Stimulated activated CD8-positive, alpha-beta memory T cell treated with anti-CD3 and anti-CD28 coated beads, Interleukin-4, amount 100 ng/mL, for 48 hours (primary cell): Measurements from ENCODE around the gene BRAT1.

Source experiments
- DNase-seq: peaks from one replicate; pipeline ENCODE4 v3.0.0-alpha.2; 2020

The BRAT1 gene

DNA sequence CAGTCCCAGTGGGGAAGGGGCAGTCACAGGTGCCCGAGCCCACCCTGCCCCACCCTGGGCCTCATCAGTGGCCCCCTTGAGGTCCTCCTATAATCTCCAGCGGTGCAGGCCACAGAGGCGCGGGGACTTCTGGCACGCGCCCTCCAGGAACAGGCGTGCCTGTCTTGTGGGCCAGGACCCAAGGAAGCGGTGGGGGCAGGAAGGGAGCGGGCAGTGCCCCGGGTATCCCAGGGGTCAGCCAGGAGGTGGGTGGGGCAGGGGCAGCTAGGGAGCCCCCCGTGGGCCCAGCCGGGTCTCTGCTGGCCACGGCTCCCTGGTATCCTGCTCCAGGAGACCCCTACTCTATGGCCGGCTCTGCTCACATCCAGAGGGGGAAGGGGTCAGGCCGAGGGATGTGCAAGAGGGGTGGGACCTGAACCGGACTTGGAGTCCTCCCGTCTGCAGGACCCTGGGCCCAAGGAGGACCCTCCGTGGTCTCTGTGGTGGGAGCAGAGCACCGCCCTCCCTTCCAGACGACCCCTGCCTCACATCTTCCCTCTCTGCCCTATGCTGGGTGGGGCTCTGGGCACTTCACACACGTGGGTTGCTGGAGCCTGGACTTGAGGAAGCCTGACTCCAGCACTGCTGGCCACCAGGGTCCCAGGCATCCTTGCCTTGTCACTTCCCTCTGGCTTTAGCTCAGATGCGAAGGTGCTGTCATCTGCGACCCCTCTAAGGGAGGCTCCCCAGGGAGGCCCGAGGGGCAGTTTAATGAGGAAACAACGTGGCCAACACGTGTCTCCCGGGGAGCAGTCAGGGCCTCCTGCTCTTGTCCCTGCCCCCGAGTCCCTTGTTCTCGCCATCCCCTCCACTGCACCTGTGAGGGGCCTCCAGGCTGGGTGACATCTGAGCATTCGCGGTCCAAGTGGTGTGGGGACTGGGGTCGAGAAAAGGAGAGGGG, 60.9 kb downstream of the BRAT1 start:
- no peak for DNase-seq

DNA sequence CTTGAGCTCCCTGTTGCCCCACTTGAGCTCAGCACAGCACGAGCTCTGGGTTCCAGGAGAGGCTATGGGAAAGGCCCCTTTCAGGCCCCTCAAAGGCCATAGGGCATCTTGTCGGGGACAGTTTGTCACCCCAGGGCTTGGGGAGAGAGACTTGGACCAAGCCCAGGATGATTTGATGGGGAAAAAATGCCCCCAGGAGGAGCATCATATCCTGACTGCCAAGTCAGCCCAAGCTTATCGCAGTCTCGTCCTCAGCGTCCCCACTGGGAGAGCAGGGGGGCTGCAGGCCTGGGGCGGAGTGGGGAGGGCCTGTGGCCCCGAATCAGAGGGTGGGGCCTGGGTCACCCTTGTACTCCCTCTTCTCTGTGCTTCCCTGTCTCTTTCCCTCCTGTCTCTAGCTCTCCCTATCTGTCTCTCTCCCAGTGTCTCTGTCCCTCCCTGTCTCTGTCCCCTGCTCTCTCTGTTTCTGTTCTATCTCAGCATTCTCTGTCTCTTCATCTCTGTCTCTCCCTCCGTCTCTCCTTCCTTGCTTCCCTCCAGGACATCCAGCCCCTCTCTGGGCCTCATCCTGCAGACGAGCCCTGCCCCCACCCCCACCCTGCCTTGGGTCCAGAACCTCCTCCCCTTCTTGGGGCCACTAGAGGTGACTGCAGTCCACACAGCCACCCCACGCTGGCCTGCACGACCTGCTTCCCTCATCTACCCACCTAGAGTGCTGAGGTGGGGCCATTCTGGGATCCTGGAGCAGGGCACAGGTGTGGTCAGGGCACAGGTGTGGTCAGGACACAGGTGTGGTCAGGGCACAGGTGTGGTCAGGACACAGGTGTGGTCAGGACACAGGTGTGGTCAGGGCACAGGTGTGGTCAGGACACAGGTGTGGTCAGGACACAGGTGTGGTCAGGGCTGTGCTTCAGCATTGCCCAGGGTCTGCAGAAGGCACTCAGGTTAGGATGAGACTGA, 61.8 kb downstream of the BRAT1 start:
- DNase-seq: no peak

DNA sequence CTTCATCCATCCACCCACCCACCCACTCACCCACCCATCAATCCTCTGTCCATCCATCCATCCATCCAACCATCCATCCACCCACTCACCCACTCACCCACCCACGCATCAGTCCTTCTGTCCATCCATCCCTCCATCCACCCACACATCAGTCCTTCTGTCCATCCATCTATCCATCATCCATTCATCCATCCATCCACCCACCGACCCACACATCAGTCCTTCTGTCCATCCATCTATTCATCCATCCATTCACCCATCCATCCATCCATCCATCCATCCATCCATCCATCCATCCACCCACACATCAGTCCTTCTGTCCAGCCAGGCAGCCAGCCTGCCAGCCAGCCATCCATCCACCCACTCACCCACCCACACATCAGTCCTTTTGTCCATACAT, 63.3 kb downstream of the BRAT1 start:
- no peak for DNase-seq

DNA sequence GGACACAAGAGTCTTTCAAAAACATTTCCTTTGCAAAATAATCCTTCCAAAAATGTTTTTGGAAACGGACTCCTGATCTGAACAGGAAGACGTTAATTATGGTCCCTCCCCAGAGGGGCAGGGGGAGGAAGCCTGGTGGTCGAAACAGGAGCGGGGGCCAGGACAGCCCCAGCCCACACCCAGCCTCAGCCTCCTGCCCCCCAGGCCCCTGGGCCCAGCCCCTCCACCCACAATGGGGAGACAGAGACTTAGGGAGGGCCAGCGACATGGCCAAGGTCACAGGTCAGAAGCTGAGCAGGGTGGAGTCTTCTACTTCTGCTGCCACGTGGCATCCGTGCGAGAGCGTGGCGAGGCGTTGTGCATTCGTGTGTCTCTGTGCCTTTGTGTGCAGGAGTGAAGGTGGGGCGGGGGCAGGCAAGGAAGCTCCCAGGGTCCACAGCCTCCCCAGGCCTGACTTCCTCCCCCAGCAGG, 65.1 kb downstream of the BRAT1 start:
- DNase-seq: no peak

DNA sequence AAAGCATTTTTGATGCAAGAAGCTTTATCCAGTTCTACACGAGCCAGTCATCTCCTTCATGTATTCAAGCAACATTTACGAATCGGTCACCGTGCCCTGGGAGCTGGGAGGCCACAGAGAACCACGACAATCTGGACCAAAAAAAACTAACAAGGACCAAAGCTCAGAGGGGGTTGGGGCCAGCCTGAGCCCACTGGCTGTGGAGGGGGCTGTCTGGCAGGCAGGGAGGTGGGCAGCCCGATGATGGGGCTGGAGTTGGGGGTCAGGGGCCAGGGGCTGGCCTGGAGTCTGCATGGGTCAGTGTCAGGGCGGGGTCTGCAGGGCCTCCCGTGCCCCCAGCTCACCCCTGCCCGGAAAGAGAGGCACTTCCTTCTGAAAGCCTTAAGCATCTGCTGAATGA, 66.6 kb downstream of the BRAT1 start:
- DNase-seq: no peak

DNA sequence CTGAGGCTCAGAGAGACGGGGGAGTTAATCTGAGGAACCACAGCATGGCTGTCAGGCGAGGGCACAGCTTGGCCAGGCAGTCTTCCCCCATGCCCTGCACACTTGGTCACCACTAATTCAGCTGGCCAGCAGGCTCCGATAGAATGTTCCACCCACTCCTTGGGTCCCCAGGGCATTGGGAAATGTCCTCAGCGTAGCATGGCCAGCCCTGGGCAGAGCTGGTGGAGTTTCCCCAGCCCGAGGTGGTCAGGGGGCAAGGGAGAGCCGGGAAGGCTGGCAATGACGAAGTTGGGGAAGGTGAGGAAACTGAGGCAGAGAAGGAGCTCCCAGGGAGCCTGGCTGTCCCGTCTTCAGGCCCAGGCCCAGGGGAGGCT, 67.1 kb downstream of the BRAT1 start:
- DNase-seq: no peak
